D721Med (cell line): Measurements from ENCODE around the gene TBL1X.
"Not testable (repeated sequence)": the region's sequence is repeated elsewhere in the genome, so short reads cannot be mapped to it uniquely, and the experiment has no call there.

Source experiments
- DNase-seq: peaks from one replicate; pipeline ENCODE4 v3.0.0; 2011; ENCODE audit warnings: low spot score; ENCODE audit not compliant: insufficient read length
- FAIRE-seq: peaks from 2 replicates; lab custom pipeline; 2011; peaks lifted over from hg19 to GRCh38; lab: Jason Lieb, UNC
- TF ChIP-seq, protein P1 (sequence below): IDR thresholded peaks from 2 replicates; pipeline ENCODE4 v1.5.1; 2012; ENCODE audit warnings: mild to moderate bottlenecking, control low read depth; ENCODE audit not compliant: insufficient read depth; ENCODE audit errors: missing control alignments

The TBL1X gene

DNA sequence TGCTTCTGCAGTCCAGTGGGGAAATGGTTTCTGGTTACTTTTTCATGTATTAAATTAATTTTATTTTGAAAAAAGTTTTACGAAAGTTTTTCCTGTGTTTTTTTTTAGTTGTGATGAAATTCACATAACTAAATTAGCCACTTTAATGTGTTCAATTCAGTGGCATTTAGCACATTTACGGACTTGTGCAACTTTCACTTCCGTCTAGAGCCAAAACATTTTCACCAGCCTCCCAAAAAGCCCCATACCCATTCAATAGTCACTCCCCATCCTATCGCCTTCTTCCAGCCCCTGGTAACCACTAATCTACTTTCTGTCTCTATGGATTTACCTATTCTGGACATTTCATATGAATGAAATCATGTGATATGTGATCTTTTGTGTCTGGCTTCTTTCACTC is 22.8 kb upstream of the TBL1X start:
- no peak for FAIRE-seq
- no peak for DNase-seq

DNA sequence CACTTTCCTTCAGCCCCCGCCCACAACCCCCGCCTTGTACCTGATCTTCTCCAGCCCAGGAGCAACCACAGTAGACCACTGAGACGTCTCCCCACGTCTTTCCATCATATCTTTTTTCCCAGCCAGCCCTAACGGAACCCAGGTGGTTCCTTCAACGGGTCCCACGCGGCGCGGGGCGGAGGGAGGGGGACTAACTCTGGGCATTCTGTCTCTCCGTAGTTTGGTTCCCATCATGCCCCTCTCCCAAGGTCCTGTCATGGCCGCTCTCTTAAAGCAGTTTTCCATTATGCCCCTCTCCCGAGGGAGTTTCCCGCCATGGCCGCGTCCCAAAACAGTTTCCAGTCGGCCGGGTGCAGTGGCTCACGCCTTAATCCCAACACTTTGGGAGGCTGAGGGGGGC is 21.5 kb upstream of the TBL1X start:
- TF ChIP-seq, protein P1, sequence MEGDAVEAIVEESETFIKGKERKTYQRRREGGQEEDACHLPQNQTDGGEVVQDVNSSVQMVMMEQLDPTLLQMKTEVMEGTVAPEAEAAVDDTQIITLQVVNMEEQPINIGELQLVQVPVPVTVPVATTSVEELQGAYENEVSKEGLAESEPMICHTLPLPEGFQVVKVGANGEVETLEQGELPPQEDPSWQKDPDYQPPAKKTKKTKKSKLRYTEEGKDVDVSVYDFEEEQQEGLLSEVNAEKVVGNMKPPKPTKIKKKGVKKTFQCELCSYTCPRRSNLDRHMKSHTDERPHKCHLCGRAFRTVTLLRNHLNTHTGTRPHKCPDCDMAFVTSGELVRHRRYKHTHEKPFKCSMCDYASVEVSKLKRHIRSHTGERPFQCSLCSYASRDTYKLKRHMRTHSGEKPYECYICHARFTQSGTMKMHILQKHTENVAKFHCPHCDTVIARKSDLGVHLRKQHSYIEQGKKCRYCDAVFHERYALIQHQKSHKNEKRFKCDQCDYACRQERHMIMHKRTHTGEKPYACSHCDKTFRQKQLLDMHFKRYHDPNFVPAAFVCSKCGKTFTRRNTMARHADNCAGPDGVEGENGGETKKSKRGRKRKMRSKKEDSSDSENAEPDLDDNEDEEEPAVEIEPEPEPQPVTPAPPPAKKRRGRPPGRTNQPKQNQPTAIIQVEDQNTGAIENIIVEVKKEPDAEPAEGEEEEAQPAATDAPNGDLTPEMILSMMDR = no peak
- FAIRE-seq (no peak), DNase-seq (no peak)

More for the DNA sequence above, 22.8 kb upstream of the TBL1X start:
- TF ChIP-seq, protein P1 = no peak

DNA sequence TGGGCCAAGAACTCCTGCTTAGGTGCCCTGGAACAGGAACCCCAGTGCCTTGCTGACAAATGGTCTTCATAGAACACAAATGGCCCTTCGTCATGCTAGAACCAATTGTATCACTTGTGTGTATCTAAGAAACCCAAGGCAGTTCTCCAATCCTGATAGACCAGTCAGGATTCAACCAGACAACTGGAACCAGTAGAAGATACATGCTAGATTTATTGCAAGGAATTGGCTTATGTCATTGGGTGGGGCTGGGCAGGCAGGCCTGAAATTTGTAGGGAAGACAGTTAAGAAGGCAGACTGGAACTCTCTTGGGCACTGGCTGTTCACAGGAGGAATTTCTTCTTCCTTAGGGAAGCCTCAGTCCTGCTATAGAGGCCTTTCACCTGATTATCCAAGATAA is 17.0 kb upstream of the TBL1X start:
- no peak for FAIRE-seq
- TF ChIP-seq, protein P1 = no peak
- no peak for DNase-seq

DNA sequence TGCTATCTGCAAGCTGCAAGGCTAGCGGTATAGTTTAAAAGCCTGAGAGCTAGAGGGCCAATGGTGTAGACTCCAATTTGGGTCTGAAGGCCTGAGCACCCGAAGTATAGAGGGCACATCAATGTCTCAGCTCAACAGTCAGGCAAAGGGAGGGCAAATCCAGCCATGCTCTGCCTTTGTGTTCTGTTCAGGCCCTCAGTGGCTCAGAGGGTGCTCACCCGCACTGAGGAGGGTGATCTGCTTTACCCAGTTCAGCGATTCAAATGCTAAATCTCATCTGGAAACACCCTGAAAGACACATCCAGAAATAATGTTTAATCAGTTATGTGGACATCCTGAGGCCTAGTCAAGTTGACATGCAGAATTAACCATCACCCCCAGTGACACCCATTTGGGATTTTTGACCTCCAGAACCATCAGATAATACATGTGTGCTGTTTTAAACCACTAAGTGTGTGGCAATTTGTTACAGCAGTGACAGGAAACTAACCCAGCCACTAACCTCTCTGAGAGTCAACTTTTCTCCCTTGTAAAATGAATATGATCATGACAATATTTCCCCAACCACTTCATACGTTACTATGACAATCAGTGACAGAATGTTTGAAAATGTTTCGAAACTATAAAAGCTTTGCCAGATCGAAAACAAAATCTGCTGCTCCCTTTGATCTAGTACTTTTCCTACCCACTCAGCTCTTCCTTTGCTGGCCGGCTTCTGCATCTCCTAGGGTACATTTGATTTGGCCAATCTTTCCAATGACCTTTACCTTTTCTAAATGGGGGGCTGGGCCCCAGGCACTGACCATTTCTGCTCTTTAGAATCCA is 8.4 kb upstream of the TBL1X start:
- TF ChIP-seq, protein P1 = no peak
- DNase-seq (no peak), FAIRE-seq (no peak)

DNA sequence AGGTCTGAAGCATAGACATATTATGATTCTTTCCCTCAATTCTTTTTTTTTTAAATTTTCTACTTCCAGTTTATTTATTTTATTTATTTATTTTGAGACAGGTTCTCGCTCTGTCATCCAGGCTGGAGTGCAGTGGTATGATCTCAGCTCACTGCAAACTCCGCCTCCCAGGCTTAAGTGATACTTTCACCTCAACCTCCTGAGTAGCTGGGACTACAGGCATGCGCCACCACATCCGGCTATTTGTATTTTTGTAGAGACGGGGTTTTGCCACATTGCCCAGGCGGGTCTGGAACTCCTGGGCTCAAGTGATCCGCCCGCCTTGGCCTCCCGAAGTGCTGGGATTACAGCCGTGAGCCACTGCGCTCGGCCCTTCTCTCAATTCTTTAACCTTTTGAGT is 6.8 kb upstream of the TBL1X start:
- not testable (repeated sequence) for DNase-seq, FAIRE-seq

DNA sequence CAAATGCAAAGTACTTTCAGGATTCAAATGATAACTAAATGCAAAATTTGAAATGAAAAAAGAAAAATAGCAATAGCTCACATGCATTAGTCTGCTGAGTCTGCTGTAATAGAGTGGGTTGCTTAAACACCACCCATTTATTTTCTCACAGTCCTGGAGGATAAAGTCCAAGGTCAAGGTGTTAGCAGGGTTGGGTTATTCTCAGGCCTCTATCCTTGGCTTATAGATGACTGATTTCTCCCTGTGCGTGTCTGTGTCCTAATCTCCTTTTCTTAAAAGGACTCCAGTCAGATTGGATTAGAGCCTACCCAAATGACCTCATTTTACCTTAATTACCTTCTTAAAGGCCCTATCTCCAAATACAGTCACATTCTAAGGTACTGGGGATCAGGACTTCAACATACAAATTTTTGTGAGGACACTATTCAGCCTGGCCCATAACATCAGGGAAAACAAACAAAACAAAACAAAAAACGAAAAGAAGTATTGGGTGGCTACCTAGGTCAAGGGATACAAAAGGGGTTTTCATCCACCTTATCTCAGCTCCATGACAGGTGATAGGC is 6.3 kb upstream of the TBL1X start:
- TF ChIP-seq, protein P1 = no peak
- FAIRE-seq (peak; percentile 95), DNase-seq (no peak)

DNA sequence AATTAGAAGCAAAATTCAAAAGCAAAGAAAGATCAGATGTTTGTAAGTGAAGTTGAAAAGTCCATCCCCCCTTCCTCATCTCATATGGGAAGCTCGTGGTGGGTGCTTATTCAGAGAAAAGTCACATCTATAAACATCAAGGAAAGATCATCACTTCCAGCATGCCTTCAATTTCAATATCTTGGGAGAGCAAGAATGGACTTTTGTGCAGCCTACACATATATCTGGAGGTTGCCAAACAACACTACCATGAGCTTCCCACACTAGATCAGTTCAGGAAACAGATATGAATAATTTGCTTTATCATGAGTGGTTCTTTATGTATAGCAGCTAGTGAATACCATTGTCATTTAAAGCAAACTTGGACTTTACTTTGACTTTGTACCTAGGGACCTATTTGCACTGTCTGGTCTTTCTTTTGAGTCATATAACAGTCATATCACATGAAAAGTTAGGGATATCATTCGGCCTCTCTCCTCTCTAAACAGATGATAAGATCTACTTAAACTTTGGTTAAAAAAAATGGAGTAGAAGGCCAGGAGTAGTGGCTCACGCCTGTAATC is 5.6 kb upstream of the TBL1X start:
- peak; percentile 73 for FAIRE-seq
- TF ChIP-seq, protein P1 = no peak

More for the DNA sequence above, 5.6 kb upstream of the TBL1X start:
- no peak for DNase-seq
